NB4 (cell line): ENCODE results near the gene ARHGAP26.
A peak's percentile ranks its signal among the peaks of the same experiment; 100 is the strongest.

Experiments
- DNase-seq: peaks from one replicate; pipeline ENCODE4 v3.0.0; 2010; ENCODE audit warnings: low read depth
- H3K4me3 ChIP-seq: one replicate; pipeline ENCODE4 v1.5.1; 2011; ENCODE audit warnings: mild to moderate bottlenecking, low read depth, low read length, moderate library complexity
- CTCF ChIP-seq: IDR thresholded peaks from one replicate; pipeline ENCODE4 v1.5.1; 2012; ENCODE audit warnings: low read depth, low read length
- MYC ChIP-seq: IDR thresholded peaks from 2 replicates; pipeline ENCODE4 v1.6.1; 2011; ENCODE audit warnings: low read depth, low read length
- POLR2A ChIP-seq: IDR thresholded peaks from 2 replicates; pipeline ENCODE4 v1.6.1; 2011; ENCODE audit warnings: mild to moderate bottlenecking; ENCODE audit not compliant: insufficient read length; ENCODE audit errors: extremely low read depth
- TF ChIP-seq, protein P1 (sequence below): IDR thresholded peaks from 2 replicates; pipeline ENCODE4 v1.6.1; 2011; ENCODE audit warnings: low read depth, low read length

The ARHGAP26 gene

GRCh38 chr5:142772446-142773293 is 2.5 kb downstream of the ARHGAP26 start:
- no peak for DNase-seq
- TF ChIP-seq MYC (no peak), POLR2A (no peak), CTCF (no peak)
- TF ChIP-seq, protein P1, sequence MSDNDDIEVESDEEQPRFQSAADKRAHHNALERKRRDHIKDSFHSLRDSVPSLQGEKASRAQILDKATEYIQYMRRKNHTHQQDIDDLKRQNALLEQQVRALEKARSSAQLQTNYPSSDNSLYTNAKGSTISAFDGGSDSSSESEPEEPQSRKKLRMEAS, result no peak
- peak overlapping the region; percentile 79 for H3K4me3 ChIP-seq

DNA sequence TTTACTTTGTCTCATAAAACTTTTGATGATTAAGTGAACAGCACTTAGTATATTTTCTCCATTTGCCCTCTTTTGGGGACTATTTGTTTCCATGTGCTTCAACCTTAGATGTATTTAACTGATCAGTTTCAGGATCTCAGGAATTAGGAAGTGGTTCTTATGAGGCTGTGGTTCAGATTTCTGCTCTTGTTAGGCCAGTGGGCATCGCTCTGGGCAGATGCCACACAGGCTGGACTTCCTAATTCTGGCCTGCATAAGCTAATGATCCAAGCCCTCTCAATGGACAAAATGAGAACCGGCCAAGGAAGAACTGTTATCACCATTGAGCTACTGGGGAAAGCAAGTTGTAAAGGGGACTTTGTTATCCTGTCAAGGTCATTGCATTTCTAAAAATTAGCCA is 6.9 kb downstream of the ARHGAP26 start:
- no peak for DNase-seq

DNA sequence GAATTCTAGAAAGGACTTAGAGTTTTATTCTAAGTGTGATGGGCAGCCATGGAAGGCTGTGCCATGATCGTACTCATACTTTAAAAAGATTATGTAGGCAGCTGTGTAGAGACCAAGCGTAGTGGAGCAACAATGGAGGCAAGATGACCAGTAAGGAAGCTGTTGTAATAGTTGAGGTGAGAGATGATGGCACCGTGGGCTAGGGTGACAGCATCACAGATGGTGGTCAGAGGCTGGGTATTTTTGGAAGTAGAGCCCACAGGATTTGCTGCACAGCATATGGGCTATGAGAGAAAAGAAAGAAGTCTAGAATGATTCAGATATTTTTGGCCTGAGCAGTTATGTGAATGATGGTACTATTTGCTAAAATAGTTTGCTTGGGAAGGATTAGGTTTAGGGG is 7.7 kb downstream of the ARHGAP26 start:
- peak; percentile 54 for DNase-seq
- no peak overlapping the region for H3K4me3 ChIP-seq
- TF ChIP-seq CTCF, result no peak
- no peak for TF ChIP-seq POLR2A
- TF ChIP-seq, protein P1, result no peak
- no peak for TF ChIP-seq MYC

More for the DNA sequence above, 6.9 kb downstream of the ARHGAP26 start:
- H3K4me3 ChIP-seq, result no peak overlapping the region
- TF ChIP-seq CTCF (no peak), MYC (no peak), POLR2A (no peak)
- TF ChIP-seq, protein P1, result no peak

DNA sequence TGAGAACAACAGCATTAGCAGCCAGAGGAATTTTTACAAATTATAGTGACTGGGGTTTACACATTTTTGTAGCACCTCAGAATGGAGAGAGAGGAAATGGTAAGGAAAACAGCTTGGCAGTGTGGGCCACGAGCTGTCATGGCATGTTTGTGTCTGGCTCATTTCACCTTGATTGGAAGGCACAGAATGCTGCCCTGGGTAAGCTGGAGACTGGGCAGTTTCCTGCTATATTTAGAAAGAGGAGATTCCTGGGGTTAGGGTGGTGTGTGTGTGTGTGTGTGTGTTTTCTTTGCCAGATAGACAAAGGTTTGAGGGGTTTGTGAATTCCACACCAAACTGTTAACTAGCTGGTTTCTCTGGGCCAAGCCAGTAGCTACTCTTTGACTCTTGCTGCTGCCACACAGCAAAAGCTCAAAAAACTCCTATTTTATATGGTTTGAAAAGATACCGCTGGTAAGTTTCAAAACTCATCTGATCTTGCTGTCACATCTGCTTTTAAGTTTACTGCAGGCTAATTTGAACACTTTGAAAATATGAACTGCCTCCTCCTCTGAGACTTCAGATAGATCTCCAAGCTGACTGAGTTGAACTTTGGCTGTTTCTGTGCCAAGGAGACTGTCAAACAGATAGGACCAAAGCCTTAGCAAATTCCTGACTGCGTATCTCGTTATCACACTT is 9.1 kb downstream of the ARHGAP26 start:
- TF ChIP-seq POLR2A, result no peak
- TF ChIP-seq CTCF, result no peak
- TF ChIP-seq MYC, result no peak
- TF ChIP-seq, protein P1, result no peak
- no peak overlapping the region for H3K4me3 ChIP-seq
- no peak for DNase-seq

GRCh38 chr5:142780871-142781270 is 10.7 kb downstream of the ARHGAP26 start:
- peak; percentile 51 for DNase-seq
- TF ChIP-seq CTCF (no peak), MYC (no peak), POLR2A (no peak)
- TF ChIP-seq, protein P1, result no peak
- H3K4me3 ChIP-seq, result no peak overlapping the region
